HG02642 (cell line): ENCODE results near the gene THOC5.
"Not testable (repeated sequence)": the region's sequence is repeated elsewhere in the genome, so short reads cannot be mapped to it uniquely, and the experiment has no call there.

Experiments
- ATAC-seq: cut with Tn5 transposase; IDR thresholded peaks from one replicate; pipeline ENCODE4 v1.9.1; 2021; ENCODE audit warnings: mild to moderate bottlenecking; ENCODE audit not compliant: unreplicated experiment, poor library complexity

The THOC5 gene

DNA sequence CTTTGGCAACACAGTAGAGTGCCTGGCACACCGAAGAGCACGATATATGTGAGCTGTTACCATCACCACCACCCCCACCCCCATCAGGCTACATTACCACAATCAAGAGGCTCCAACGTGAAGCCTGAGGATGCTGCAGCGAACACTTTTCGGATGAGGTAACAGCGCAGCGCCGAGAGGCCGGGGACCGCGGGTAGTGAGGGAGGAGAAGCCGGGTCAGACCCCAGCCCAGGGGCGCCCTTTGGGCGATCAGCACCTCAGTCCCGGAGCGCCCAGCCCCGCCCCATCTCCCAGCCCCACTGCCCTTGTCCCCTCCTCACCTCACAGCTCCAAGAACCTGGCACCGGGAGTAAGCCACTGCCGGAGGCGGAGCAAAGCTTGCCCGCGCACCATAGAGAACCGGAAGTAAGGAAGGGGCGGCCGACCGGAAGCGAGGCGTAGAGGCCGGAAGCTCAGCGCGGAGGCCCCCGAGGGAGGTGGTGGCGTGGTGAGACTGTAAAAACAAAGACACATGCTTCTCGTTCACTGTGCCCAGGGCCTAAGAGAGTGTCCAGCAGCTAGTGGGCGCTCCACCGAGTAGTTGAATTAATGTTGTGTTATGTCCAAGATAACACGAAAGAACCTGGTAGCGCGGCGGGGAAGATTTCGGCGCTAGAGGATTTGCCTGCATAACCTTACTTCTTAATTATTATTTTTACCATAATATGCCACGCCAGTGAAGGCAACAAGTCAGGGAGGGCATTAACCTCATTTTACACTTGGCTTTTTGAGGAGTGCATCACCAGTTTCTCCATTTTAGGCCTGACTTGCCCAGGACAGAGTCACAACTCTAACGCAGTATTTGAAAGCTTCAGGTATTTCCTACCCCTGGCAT, at the start of gene THOC5:
Gene THOC5 (minus strand): TSS at position 407 of the 874 bp plus-strand sequence. CDS start 4,610 bp downstream, outside the sequence.
- peak; percentile 97 for ATAC-seq

DNA sequence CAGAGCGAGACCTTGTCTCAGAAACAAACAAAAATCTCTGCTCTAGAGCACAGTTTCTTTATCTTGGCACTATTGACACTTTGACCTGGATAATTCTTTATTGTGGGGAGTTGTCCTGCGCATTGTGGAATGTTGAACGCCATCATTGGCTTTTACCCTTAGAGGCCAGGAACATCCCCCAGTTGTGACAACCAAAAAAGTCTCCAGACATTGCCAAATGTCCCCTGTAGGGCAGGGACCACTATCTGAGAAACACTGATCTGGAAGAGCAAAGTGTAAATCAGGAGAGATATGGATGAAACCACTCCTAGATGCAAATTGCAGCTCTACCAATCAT, 45.1 kb upstream of the THOC5 start:
- ATAC-seq, result no peak

DNA sequence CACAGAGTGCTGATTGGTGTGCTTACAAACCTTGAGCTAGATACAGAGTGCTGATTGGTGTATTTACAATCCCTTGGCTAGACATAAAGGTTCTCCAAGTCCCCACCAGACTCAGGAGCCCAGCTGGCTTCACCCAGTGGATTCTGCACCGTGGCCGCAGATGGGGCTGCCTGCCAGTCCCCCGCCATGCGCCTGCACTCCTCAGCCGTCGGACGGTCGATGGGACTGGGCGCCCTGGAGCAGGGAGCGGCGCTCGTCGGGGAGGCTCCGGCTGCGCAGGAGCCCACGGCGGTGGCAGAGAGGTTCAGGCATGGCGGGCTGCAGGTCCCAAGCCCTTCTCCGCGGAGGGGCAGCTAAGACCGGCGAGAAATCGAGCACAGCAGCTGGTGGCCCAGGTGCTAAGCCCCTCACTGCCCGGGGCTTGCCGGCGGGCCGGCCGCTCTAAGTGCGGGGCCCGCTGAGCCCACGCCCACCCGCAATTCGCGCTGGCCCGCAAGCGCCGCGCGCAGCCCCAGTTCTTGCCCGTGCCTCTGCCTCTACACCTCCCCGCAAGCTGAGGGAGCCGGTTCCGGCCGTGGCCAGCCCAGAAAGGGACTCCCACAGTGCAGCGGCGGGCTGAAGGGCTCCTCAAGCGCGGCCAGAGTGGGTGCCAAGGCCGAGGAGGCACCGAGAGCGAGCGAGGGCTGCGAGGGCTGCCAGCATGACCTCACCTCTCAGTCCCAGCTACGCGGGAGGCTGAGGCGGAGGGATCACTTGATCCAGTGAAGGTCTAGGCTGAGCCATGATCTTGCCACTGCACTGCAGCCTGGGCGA, 44.5 kb upstream of the THOC5 start:
- ATAC-seq, result not testable (repeated sequence)

DNA sequence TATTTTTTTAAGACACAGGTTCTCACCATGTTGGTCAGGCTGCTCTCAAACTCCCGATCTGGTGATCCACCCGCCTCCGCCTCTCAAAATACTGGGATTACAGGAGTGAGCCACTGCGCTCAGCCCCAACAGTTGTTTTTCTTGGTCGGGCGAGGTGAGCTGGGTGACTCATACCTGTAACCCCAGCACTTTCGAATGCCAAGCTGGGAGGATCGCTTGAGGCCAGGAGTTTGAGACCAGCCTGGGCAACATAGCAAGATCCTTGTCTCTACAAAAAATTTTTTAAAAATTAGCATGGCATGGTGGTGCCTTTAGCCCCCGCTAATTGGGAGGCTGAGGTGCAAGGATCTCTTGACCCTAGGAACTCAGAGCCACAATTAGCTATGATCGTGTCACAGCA, 42.9 kb upstream of the THOC5 start:
- ATAC-seq, result no peak

DNA sequence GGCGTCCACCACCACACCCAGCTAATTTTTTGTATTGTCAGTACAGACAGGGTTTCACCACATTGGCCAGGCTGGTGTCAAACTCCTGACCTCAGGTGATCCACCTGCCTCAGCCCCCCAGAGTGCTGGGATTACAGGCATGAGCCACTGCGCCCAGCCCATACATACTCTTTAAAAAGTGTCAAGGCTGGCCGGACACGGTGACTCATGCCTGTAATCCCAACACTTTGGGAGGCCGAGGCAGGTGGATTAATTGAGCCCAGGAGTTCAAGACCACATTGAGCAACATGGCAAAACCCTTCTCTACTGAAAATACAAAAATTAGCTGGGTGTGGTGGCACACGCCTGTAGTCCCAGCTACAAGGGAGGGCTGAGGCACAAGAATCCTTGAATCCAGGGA, 40.9 kb upstream of the THOC5 start:
- not testable (repeated sequence) for ATAC-seq

DNA sequence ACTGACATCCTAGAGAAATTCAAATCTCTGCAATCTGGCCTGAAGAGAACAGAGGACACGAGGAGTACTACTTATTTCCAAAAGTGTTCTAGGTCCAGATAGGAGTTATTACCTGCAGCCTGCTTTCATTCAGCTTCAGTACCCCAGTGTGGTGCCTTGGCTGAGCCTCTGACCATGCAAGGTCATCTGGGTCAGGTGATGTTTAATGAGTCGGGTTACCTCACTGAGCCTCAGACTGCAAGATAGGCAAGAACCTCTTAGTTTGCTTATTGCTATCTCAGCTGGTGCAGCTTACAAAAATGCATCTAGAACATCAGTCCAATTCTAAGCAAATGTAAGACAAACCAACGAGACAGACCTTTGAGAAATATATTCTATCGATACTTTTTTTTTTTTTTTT, 40.4 kb upstream of the THOC5 start:
- no peak for ATAC-seq

DNA sequence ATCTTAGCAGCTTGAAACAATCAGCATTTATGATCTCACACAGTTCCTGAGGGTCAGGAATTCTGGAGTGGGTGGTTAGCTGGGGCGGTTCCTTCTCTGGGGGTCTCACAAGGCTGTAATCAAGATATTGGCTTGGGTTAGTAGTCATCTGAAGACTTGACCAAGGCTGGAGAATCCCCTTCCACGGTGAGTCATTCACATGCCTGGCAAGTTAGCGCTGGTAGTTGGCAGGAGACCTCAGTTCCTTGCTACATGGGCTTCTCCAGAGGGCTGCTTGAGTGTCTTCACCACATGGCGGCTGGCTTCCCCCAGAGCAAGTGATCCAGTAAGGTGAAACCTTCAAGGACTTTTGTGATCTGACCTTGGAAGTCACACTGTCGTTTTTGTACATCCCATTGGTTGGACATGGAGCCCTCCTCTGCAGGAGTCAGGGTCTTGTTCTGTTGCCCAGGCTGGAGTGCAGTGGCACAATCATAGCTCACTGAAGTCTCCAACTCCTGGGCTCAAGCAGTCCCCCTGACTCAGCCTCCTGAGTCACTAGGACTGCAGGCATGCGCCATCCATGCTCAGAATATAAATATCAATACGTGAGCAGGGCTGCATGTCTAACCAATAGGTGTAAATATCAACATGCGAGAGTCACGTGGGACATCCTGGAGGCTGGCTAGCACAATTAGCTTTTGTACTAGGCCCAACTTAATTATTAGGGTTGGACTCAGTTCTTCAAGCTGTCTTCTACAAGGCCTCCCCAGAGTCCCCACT, 34.6 kb upstream of the THOC5 start:
- ATAC-seq, result no peak

DNA sequence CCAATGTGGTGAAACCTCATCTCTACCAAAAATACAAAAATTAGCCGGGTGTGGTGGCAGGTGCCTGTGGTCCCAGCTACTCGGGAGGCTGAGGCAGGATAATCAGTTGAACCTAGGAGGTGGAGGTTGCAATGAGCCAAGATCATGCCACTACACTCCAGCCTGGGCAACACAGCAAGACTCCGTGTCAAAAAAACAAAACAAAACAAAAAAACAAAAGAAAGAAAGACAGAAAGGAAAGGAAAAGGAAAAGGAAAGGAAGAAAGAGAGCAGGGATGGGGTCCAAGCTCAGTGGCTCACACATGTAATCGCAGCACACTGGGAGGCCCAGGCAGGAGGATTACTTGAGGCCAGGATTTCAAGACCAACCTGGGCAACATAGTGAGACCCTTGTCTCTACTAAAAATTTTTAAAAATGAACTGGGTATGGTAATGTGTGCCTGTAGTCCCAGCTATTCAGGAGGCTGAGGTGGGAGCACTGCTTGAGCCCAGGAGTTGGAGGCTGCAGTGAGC, 32.7 kb upstream of the THOC5 start:
- ATAC-seq, result not testable (repeated sequence)

DNA sequence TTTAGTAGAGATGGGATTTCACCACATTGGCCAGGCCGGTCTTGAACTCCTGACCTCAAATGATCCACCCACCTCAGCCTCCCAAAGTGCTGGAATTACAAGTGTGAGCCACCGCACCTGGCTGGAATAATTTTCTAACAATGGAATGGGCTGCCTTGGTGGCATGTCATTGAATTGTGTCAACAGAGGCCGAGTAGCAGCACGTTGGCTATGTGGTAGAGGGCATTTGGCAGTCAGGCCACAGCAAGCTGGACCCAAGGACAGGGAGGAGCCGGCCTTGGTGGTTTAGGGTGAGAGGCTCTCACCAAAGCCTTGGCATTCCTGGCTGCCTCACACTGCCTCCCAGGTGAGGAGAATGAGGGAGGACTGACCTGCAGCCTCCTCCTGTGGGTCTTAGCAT, 31.4 kb upstream of the THOC5 start:
- ATAC-seq, result no peak

DNA sequence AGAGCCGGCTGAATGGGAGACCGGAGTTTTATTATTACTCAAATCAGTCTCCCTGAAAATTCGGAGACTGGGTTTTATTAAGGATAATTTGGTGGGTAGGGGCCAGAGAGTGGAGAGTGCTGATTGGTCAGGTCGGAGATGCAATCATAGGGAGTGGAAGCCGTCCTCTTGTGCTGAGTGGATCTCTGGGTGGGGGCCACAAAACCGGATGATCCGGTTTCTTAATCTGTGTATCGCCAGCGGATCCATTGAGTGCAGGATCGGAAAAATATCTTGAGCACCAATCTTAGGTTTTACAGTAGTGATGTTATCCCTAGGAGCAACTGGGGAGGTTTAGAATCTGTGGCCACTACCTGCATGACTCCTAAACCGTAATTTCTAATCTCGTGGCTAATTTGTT, 28.2 kb upstream of the THOC5 start:
- no peak for ATAC-seq

DNA sequence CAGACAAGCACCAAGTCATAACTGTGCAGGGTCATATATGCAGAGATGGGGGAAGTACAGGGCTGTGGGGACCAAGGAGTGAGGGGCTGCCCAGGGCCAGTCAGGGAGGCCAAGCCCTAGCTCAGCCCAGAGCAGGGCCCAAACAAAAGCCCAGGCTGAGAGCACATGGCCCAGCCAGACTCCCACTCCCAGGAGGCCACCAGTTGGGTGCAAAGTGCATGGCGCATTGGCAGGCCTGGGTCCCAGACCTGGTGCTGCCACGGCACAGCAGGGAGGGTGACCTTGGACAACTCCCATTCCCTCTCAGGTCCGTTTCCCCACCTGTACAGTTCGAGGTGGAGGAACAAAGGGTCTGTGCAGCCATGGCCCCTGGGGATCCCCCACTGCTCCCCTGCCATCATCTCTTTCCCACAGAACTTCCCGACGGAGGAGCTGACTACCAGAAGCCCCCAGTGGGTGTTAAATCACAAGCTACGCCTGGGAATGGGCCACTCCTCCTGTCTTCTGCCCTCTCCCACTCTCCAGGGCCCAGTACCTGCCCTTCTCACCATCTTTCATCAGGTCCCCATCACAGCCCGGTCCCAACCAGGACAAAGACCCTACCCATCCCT, 26.7 kb upstream of the THOC5 start:
- peak; percentile 16 for ATAC-seq

DNA sequence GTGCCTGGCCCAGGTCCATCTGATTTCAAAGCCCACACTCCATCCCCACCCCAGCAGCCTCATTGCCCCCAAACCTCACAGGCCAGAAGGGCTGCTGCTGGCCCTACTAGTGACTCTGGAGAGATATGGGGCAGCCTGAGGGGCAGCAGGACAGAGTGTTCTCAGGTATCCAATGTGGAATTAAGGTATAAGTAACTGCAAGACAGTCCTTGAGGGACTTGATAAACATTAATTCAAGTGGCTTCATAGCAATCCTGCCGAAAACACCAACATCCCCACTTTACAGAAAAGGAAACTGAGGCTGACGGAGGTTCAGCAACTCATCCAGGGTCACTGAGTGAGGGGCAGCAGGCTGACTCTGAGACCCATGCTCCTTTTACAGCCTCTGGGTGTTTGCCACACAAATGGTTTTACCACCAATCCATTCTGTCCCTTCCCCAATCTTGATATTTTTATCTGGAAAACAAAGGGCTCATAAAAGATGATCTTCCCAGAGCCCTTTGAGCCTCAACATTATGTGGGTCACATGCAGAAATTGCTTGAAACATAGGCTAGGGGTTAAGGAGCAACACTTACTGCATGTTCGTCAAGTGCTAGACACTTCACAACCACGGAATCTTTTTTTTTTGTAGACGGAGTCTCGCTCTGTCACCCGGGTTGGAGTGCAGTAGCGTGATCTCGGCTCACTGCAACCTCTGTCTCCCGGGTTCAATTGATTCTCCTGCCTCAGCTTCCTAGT, 25.1 kb upstream of the THOC5 start:
- ATAC-seq, result no peak

DNA sequence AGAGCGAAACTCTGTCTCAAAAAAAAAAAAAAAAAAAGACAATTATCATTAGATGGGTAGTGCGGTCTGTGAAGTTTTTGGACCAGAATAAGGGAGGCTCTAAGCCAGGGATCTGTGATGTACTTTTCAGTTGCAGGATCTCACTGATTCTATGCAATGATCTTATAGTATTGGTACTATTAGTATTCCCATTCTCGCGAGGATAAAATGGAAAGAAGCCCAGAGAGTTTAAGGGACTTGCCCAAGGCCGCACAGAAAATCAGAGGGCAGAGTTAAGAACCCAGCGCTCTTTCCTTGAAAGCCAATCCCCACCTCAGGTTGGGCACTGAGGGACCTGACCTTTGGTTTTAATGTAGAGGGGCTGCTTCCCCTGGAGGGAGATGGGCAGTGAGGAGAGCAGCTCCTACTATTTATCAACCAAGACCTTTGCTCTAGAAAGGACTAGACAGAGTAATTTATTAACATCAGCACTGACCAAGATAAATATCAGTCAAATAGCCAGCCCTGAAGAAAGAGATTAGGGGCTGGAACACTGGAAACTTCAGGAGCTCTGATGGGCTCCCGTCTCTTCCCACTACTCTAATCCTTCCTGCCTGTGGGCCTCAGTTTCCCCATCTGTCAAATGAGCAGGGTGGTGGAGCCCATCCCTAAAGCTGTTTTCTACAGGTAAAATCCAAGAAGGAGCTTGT, 21.3 kb upstream of the THOC5 start:
- no peak for ATAC-seq

DNA sequence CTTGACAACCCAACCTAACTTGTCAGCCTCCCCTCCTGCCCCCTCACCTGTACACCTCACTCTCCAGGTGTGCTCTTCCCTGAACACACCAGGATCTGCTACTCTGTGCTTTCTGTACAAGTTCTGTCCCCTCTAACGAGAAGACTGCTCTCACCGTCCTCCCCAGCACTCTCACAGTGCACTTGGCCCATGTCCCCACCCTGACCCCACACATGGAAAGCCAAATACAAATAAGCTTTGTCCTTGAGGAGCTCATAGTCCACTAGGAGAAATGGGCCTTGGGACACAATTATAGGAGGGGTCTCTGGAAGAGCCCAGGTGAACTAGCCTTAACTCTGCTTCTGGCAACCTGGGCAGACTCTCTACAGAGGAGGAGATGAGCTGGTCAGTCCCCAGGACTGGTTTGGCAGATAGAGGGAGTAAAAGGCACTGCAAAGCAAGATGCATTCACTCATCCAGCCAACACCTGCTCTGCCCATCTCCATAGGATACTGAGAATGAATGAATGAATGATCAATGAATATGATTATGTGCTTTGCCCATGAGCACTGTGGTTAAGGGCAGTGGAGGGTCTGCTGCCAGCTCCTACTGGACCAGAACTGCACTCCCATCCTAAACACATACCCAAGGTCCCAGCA, 17.5 kb upstream of the THOC5 start:
- ATAC-seq, result no peak

DNA sequence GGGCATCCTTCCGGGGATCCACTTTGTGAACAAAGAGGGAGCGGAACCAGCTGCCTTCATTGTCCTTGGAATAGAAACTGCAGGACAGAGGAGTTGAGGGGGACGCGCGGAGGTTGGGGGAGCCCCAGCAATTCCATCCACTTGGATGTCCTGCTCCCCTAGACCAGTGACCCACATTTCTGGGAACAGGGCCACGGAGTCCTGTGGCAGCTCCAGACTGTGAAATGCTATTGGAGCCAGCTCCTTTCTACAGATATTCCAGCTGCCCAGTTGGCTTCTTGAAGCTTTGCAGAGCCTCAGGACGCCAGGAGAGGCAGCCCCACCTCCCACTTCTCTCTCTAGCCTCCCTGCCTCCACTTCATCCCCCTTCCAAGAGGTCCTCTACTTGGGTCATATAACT, 16.9 kb upstream of the THOC5 start:
- no peak for ATAC-seq

DNA sequence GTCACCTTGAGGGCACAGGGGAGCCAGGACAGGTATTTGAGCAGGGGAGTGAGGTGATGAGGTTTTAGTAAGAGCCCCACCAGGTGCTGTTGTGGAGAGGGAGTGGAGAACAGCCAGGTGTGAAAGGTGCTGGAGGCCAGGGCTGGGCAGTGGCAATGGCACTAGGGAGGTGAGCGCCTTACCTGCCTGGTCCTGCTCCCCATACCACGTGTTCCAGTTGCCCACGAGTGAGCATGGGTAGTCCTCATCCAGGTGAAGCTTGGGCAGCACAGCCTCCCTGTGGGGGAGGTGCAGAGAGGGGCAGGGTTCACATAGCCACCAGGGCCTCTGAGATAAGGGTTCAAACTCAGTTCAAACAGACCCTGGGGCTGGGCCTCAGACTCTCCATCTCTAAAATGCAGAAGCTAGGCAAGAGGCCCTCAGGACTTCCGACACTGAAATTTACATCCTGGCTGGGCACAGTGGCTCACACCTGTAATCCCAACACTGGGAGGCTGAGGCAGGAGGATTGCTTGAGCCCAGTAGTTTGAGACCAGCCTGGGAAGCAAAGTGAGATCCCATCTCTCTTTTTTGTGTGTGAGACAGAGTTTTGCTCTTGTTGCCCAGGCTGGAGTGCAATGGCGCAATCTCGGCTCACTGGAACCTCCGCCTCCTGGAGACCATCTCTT, 15.6 kb upstream of the THOC5 start:
- no peak for ATAC-seq

DNA sequence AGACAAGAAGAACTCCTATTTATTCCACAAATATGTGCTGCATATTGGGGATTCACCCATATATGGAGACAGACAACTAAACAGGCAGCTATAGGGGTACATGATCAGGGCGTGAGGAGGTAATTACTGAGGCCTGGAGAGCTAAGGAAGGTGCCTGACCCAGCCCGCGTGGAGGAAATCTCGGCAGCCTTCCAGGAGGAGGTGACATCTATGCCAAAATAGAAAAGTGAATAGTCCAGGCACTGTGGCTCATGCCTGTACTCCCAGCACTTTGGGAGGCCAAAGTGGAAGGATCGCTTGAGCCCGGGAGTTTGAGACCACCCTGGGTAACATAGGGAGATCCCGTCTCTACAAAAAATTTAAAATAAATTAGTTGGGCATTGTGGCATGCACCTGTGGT, 13.8 kb upstream of the THOC5 start:
- no peak for ATAC-seq

DNA sequence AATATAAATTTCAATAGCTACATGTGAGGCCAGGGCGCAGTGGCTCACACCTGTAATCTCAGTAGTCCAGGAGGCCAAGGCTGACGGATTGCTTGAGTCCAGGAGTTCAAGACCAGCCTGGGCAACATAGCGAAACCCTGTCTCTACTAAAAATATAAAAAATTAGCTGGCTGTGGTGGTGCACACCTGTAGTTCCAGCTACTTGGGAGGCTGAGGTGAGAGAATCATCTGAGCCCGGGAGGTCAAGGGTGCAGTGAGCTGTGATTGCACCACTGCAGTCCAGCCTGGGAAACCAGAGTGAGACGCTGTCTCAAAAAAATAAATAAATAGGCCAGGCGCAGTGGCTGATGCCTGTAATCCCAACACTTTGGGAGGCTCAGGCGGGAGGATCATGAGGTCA, 13.0 kb upstream of the THOC5 start:
- ATAC-seq, result not testable (repeated sequence)
